Esophagus muscularis mucosa (tissue), 4 donors: Measurements from ENCODE around the gene METAP1.

Experiments used
- EP300 ChIP-seq: sonication (generic); formaldehyde crosslinking; IDR thresholded peaks from one replicate; pipeline ENCODE4 v1.6.1; 2017; ENCODE audit warnings: antibody characterized with exemption
- POLR2A ChIP-seq: fragments of 450-650 bp; IDR thresholded peaks from one replicate; pipeline ENCODE4 v1.6.1; 2017; ENCODE audit warnings: antibody characterized with exemption, moderate library complexity, mild to moderate bottlenecking, low read depth
- POLR2AphosphoS5 ChIP-seq, 2 donors: sonication (generic); formaldehyde crosslinking; IDR thresholded peaks; one replicate each; pipeline ENCODE4 v1.6.1; 2017; ENCODE audit warnings: antibody characterized with exemption in 2 of 2
- TF ChIP-seq, protein P1 (sequence below), 3 experiments: fragments of 200-600 bp in 2 of 3; fragments of 450-650 bp in 1 of 3; sonication (generic) in 2 of 3; IDR thresholded peaks; one replicate each; pipeline ENCODE4 v1.5.1; 2017 to 2019; ENCODE audit warnings: antibody characterized with exemption in 3 of 3, mild to moderate bottlenecking in 2 of 3, moderate library complexity in 1 of 3

DNA sequence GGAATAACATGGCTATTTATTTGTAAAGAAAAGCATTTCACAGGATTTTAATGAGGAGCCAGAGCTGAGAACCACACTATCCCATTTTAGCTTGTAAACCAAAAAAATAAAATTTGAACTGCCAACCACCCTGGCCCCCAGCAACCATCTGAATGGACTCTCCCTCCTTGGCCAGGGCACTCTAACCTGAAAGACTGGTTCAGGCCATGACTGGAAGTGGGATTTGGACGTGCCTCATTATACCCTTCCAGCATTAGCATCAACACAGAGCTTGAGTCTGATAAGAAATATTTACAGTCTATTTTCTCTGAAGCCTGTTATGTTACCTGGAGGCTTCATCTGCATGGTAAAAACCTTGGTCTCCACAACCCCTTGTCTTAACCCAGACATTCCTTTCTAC, 30.0 kb downstream of the METAP1 start:
- TF ChIP-seq, protein P1, sequence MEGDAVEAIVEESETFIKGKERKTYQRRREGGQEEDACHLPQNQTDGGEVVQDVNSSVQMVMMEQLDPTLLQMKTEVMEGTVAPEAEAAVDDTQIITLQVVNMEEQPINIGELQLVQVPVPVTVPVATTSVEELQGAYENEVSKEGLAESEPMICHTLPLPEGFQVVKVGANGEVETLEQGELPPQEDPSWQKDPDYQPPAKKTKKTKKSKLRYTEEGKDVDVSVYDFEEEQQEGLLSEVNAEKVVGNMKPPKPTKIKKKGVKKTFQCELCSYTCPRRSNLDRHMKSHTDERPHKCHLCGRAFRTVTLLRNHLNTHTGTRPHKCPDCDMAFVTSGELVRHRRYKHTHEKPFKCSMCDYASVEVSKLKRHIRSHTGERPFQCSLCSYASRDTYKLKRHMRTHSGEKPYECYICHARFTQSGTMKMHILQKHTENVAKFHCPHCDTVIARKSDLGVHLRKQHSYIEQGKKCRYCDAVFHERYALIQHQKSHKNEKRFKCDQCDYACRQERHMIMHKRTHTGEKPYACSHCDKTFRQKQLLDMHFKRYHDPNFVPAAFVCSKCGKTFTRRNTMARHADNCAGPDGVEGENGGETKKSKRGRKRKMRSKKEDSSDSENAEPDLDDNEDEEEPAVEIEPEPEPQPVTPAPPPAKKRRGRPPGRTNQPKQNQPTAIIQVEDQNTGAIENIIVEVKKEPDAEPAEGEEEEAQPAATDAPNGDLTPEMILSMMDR (IDR thresholded peaks at IDR 0.05), result no peak
- TF ChIP-seq POLR2AphosphoS5 (IDR thresholded peaks at IDR 0.05) (no peak), EP300 (no peak), POLR2A (no peak)
